HEK293 (cell line): ENCODE data around the gene SLC10A7.

ENCODE experiments used
- GLIS1 ChIP-seq: fragments of 450-650 bp; formaldehyde crosslinking; IDR thresholded peaks from 2 replicates; pipeline ENCODE4 v1.5.1; 2016; ENCODE audit warnings: missing biosample characterization, missing genetic modification characterization
- ZNF24 ChIP-seq: fragments of 450-650 bp; formaldehyde crosslinking; IDR thresholded peaks from 2 replicates; pipeline ENCODE4 v1.5.1; 2016; ENCODE audit warnings: missing biosample characterization, missing genetic modification characterization
- ZNF274 ChIP-seq, 2 experiments: fragments of 200-500 bp in 1 of 2; fragments of 450-650 bp in 1 of 2; sonication (Bioruptor generic) in 1 of 2; formaldehyde crosslinking in 1 of 2; IDR thresholded peaks; 2 replicates each; pipeline versions ENCODE4 v1.5.1 to v1.6.1; 2014 to 2016; ENCODE audit warnings: borderline replicate concordance in 1 of 2, inconsistent platforms in 1 of 2, low read length in 1 of 2, missing biosample characterization in 1 of 2, missing genetic modification characterization in 1 of 2
- ZNF433 ChIP-seq: fragments of 450-650 bp; formaldehyde crosslinking; IDR thresholded peaks from 2 replicates; pipeline ENCODE4 v1.5.1; 2016; ENCODE audit warnings: missing biosample characterization, missing genetic modification characterization, low read depth
- TF ChIP-seq, protein P1 (sequence below): fragments of 450-650 bp; formaldehyde crosslinking; IDR thresholded peaks from 2 replicates; pipeline ENCODE4 v1.5.1; 2016; ENCODE audit warnings: missing biosample characterization, missing genetic modification characterization

DNA sequence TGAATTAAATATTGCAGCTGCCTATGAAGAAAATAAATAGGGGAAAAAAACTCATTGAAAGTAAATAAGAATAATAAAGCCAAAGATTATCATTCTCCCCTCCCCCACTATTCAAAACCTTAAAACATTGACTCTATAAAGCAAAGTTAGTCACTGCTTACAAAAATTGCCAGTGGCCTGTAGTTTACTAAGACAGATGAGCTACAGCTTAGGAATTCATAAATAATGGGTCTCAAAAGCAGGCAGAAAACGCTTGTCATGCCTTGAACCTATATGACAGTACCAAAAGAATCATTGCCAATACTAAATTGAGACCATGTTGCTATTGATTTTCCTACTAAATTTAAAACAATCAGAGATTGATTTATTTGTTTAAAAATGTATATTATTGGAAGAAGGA, 78.9 kb downstream of the SLC10A7 start:
- TF ChIP-seq ZNF274 (IDR thresholded peaks at IDR 0.05; ENCODE audit: low read length) (no peak), ZNF274 (tag by site-specific recombination; IDR thresholded peaks at IDR 0.05; ENCODE audit: borderline replicate concordance) (no peak), GLIS1 (tag by site-specific recombination) (no peak), ZNF24 (tag by site-specific recombination) (no peak), ZNF433 (tag by site-specific recombination) (no peak)
- TF ChIP-seq, protein P1, sequence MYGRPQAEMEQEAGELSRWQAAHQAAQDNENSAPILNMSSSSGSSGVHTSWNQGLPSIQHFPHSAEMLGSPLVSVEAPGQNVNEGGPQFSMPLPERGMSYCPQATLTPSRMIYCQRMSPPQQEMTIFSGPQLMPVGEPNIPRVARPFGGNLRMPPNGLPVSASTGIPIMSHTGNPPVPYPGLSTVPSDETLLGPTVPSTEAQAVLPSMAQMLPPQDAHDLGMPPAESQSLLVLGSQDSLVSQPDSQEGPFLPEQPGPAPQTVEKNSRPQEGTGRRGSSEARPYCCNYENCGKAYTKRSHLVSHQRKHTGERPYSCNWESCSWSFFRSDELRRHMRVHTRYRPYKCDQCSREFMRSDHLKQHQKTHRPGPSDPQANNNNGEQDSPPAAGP: no peak
